Stimulated activated CD8-positive, alpha-beta memory T cell treated with anti-CD3 and anti-CD28 coated beads, Interleukin-2, amount 100 ng/mL, for 1 hour (primary cell): ENCODE results near the gene TSHZ3.

ENCODE experiments used
- DNase-seq, 2 donors: peaks; one replicate each; pipeline ENCODE4 v3.0.0-alpha.2; 2020; ENCODE audit warnings: low read depth in 2 of 2

Gene TSHZ3

DNA sequence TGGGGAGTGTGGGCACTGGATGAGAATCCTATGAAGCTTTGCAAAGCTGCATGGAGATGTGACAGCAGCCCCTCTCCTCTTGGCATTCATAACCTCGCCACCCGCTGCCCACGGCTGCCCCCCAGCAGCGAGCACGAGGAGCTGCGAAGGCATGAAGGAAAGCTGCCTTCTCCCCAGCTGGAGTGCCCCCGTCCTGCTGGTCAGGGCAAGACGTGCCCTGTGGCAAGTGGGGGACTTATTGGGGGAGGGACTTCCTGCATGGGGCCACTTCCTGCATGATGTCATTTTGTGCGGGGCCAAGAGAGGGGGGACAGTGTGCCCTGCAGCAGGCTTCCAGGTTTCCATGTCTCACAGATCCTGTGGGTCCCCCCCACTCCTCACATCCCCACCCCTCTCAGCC lies 85.9 kb downstream of the TSHZ3 start:
- no peak for DNase-seq

DNA sequence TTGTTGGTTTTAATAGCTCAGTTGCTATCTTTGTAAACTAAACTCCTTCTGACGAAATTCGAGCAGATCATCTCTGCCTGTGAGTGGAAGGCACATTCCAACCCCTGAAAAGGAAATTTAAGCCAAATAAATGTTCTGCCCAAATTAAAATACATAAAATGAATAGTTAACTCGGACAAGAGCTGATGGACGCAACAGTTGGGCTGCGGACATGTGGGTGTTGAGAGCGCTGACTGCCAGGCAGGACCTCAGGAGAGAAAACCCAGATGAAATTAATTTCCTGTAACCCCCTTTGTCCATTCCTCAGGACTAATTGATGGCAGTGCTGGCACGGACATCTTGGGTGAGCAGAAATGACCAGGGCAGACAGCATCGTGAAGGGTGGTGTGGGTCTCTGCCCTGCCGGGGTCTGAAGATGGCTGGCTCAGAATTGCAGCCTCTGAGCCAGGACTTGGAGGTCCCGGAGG lies 86.5 kb downstream of the TSHZ3 start:
- no peak for DNase-seq

DNA sequence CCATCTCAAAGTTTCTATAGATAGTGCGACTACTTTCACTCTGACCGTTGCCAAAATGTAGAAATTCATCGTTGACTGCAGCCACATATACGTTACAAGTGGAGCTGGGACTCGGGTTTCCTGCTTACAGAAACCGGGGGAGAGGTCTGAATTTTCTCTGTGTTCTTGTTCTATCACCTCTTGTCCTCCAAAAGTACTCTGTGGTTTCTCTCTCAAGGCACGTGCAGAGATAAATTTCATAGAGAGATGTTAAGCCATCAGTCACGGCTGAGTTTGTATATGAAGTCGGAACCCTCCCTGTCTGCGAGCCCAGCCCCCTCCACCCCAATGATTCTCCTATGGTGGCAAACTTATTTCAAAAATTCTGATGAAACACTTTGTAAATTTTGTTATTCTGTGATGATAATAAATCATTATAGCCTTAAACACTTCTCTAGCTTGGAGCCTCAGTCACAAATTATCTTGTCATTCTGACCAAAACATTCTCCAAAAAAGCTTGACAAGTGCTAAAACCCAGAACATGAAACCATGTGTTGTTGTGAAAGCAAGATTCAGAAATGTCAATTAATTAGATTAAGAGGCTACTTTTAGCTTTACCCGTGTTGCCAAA lies 87.5 kb downstream of the TSHZ3 start:
- DNase-seq, result no peak

DNA sequence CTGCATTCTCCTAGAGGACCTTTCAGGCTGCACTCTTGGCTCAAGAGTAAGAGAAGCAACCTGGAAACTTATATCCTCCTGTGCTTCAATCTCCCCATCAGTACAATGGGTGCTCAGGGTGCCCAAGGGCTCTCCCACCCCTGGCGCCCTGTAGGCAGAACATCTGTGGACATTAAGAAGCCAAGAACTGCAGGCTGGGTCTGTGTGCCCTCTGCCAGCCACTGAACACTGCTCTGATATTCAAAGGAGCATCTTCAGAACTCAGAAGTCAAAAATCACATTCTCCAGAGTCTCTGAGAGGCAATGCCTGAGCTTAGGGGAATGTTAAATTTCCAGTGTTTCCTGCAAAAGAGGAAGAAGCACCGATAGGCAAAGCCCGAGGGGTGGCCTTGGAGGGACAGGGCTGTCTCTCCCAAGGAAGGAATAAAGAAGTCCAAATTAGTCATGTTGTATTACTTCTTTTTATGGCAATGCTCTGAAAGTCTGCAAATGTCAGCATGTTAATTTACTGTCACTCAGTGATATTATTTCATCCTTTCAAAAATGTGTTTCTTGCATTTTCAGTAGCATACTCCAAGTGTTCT lies 88.1 kb downstream of the TSHZ3 start:
- no peak for DNase-seq

DNA sequence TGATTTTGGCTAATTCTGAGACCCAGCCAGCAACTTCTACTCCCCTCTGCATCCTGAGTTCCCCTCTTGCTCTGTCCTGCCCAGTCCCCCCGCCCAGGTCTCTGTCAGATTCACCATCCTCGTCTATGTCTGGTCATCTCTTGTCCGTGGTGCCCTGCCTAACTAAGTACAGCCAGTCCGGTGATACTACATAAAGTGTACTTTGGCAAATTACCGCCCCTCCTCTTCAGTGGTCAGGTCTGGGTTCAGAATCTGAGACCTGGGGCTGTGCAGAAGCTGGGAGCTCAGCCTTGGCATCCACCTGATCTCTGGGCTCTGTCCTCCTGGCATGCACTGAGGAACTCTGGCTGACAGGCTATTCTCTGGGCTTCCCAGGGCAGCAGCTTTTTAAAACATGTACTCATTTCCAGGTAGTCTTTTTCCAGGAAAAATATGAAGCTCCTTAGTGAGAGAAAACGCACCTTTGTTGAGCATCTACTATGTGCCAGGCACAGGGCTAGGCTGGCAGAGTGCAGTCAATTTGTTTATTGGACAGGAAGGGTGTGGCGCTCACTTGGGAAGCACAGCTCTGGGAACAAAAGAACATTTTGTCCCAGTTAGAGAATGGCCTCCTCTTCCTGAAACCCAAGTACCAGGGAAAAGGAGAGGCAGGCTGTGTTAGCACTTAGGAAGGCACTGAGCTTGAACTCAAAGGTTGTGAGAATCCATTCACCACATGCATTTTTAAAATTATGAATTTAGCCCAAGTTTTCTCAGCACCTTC lies 88.9 kb downstream of the TSHZ3 start:
- no peak for DNase-seq

DNA sequence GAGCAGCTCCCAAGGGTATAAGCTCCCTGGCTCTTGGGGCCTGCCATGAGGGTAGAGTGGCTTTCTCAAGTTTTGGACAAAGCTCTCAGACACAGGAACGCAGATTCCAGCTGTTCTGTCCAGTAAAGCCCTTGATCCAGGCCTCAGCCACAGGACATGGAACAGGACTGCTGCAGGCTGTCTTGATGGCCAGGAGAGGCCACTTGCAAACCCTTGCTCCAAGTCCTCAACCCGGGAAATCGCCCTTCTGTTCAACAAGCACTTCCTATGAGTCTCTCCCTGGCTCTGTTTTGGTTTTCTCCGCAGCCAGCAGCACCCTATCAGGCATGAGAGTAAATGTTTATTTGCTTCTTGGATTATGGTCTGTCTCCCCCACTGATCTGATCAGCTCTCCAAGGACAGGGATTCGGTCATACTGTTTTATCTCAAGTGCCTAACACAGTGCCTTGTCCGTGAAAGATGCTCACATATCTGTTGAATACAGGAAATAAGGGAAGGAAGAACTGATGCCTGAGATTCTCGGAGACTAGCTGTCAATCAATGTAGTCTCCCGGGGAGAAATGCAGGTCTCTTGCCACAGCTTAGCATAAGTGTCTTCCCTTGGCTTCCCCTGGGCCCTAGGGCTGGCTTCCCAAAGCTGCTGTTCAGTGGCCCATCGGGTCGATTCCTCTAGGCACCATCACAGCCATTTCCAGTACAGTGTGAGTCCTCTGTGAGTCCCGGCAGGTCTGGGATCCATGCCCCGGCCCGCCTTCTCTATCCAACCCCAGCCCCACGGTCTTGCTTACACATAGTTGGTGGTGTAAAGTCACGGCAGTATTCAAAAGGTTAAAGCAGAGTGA lies 90.8 kb downstream of the TSHZ3 start:
- DNase-seq, result no peak

DNA sequence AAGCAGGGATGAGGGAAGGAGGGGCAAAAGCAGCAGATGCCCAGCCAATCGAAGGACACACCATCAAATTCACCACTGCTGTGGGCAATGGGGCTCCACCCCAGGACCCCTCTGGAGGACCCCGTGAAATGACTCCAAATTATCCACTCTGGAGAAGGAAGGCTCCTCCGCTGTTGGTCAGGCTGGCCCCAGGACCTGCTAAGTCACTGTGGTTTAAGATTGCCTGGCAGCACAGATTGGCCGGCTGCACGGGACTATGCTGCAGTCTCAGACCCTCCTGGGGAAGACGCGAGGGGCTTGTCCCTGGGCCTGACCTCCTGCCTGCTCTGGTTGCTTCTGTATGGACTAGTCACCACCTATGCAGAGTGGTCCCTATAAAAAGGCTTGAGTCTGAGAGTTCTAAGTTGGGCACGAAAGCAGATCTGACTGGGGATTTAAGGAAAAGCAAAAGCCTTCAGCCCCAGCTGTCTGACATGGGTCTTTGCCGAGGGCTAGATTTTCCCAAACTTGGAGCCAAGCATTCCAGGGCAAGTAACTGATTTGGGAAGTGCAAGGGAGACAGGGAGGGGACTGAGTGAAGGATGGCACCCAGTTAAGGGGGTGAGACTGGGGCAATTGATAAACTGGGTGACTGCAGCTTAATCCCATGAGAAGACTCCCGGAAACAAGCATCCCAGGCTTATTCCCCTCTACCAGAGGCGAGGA lies 91.7 kb downstream of the TSHZ3 start:
- DNase-seq, result no peak

DNA sequence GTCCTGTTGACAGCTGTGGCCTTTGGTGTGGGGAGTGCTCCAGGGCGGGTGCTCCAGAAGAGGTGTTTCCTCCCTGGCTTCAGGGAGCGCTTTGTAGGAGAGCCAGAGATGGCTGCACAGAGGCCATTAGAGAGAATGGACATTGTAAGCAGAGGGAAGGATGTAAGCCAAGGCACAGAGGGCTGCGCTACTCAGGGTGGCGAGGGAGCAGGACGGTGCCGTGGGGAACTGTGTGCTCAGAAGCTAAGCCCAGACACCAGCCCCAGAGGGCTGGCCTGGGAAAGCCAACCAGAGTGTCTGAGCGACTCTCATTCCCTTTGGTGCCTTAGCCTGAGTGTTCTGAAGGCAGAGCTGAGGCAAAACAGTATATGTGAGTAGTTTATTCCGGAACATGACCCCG lies 92.2 kb downstream of the TSHZ3 start:
- DNase-seq, result no peak

DNA sequence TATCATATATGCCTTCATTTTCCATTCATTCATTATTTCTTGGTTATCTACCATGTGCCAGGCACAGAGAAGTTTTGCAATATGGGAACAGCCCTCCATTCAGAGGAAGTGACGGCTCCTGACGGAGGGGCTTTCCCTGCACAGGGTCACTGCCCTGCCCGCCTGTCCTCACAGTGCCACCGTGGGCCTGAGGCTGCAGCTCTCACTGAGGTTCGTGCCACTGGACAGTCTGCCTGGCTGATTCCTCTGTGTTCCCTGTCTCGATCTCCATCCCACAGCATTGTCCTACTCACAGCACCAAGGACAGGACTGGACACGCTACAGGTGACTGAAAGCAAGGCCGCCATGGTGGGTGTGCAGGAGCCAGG lies 92.7 kb downstream of the TSHZ3 start:
- no peak for DNase-seq

DNA sequence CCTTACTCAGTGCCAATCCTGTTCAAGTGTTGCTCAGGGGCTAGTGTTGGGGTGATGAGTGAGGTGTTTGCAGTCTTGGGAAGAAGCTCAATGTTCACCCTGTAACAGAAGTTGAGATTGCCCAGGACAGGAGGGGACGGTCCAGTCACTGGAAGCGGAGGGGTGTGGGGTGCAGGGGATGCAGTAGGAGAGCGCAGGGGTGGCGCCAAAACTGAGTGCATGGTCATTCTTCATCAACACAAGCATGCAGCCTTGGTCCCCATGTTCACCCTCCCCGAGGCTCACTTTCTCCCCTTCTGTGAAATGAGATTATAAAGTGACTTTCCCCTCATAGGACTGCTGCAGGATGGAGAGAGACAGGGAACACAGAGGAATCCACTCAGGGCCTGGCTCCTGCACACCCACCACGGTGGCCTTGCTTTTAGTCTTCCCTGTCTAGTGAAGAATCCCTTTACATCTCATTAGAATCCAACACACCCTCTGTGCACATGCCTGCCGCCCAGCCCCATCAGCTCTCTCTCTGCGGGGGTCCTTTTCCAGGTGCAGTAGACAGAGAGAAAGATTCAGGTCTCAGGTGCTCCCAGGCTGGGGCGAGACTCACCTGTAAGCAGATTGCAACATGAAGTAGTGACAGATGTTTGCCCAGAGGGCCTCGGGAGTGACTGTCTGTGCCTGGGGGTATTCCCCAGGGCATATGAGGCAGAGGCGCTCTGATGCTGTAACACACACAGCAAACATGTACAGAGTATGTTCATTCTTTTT lies 93.2 kb downstream of the TSHZ3 start:
- DNase-seq, result no peak

DNA sequence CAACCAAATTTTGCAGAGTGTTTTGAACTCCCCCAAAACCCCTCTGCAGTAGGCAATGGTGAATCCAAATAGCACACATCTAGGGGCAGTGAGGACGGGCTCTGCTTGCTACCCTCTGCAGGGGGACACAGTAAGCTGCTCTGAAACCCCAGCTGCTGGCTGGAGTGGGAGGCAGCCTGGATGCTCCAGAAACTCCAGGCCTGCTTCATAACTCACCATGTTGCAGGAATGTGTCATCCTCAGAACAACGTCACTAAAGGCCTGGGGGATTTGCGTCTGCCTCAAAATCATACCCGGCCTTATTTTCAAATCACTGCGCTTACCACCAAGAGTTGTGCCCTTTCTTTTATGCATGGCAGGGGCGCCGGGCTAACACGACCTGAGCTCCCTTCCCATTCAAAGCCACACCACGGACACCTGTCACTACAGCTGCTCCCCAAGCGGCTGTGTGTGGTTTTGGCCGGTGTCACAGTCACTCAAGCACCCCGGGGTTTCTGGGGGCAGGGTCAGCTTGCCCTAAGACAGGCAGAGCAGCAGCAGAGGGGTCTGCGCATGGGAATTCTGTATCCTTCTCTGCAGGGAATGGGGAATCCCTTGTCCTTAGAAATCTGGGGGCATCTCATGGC lies 93.9 kb downstream of the TSHZ3 start:
- no peak for DNase-seq

DNA sequence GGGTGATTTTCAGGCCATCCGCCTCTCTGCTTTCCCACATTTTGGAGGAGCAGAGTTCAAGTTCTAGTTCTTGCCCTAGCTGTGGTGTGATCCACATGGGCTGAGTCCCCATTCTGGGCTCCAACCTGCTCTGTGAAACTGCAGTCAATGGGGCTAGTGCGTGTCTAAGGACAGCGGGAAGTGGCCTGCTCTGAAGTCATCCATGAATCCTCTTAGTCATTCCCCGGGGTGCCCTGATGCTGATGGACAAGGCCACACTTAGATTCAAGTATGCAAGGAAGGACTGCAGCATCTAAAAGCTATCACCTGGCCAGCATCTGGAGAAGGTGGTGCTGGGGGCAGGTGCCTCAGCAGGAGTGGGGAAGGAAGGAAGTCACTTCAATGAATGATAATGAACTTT lies 94.6 kb downstream of the TSHZ3 start:
- DNase-seq, result no peak

DNA sequence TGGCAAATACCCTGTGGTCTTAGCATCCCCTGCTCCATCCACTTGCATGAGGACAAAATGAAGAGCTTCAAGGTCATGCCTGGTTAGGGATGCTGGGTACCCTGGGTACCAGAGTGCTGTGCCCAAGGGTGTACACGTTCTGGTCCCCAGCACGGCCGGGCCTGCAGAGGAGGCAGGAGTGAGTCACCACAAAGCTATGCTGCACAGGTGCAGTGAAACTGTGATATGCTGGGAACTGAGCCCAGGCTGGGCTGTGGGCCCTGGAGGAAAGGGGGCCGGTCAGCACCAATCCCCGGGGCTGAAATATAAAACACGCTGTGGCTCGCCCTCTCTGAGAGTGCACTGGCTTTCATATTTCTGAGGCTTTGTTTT lies 95.1 kb downstream of the TSHZ3 start:
- DNase-seq, result no peak

DNA sequence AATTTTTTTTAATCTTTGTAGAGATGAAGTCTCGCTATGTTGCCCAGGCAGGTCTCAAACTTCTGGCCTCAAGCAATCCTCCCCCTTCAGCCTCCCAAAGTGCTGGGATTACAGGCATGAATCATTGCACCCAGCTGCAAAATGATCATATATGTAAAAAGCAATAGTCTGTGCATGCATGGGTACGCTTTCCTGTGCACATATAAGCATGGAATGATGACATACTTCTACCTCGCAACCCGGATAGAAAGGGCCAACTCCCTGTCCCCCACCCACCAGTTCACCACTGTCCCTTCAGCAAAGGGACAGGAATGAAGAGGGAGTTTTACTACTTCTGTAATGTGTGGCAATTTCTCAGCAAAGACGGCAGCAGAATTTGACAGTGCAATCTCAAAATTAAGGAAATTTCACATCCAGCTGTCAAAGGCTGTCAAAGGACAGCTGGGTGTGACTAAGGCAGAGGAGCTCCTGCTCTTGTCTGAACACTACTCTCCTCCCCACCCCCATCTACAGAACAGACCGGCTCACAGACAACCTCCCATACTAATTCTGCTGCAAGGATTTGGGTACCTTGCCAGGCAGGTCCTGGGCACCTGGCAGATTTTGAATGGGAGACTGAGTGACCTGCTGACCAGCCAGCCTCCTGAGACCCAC lies 95.6 kb downstream of the TSHZ3 start:
- no peak for DNase-seq

DNA sequence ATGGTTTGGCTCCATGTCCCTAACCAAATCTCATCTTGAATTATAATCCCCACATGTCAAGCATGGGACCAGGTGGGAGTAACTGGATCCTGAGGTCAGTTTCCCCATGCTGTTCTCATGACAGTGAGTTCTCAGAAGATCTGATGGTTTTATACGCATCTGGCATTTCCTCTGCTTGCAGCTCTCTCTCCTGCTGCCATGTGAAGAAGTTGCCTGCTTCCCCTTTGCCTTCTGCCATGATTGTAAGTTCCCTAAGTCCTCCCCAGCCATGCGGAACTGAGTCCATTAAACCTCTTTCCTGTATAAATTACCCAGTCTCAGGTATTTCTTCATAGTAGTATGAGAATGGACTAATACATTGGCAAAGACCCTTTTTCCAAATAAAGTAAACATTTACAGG lies 96.8 kb downstream of the TSHZ3 start:
- no peak for DNase-seq

DNA sequence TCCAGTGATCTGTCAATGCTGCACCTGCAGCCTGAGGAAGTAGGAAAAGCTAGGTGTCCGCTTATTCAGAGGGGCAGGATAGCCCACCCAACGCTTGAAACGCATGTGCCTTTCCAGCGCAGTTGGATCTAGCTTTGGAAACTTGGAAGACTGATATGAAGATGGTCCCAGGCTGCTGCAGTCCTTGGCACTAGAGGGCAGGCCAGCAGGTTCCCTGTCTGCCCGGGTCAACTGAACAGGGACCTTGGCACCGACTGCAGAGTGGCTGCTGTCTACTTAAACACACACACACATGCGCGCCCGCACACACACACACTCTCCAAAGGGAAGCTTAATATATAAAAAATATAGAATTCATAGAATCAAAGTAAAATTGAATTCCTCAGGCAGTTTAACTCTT lies 100.0 kb downstream of the TSHZ3 start:
- no peak for DNase-seq

DNA sequence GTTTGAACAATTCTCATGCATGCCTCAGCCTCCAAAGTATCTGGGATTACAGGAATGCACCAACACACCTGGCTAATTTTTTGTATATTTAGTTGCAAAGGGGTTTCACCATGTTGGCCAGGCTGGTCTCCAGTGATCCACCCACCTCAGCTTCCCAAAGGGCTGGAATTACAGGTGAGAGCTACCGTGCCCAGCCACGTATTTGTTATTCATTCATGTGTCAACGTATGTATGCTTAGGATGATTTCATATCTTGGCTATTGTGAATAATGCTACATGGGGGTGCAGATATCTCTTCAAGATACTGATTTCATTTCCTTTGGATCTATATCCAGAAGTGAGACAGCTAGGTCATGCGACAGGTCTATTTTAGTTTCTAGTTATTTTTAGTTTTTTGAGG lies 113.4 kb downstream of the TSHZ3 start:
- DNase-seq, result no peak

DNA sequence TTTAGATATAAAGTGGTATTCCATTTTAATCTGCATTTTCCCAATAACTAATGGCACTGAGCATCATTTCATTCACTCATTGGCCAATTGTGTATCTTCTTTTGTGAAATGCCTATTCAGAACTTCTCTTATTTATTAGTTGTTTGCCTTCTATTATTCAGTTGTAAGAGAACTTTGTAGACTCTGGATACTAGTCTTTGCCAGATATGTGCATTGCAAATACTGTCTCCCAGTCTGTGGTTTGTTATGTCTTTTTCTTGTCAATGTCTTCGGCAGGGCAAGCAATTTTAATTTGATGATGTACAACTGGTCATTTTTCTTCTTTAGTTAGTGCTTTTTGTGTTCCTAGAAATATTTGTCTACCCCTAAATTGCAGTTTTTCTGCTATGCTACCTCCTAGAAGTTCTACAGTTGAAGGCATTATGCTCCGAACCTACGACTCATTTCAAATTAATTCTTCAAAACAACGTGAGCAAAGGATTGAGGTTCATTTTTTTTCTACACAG lies 115.9 kb downstream of the TSHZ3 start:
- no peak for DNase-seq

DNA sequence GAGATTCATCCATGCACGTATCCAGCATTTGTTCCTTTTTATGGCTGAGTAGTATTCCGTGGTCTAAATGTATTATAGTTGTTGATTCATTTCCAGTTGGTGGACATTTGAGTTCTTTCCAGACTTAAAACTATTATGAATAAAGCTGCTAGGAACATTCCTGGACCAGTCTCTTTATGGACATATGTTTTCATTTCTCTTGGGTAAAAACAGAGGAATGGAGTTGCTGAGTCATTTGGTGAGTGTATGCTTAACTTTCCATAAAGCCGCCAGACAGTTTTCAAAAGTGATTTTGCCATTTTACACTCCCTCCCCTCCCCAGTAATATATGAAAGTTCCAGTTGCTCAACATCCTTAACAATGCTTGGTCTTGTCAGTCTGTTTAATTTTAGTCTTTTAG lies 116.4 kb downstream of the TSHZ3 start:
- no peak for DNase-seq

DNA sequence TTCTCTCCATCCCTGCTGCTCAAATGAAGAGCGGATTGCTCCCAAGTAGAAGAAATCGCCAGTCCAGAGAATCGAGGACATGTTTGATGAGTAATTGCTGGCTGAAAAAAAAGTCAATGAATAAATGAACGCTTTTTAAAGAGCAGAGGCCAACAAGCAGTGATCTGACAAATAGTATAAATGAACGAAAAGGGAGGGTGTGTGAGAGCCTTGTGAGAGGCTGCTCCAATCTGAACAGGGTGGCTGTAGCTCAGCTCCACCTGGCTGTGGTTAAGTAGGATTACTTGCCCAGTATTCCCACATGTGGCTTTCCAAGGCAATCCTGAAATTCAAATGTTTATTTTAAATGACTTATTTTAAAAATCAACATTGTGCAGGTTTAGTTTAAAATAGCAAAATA lies 117.1 kb downstream of the TSHZ3 start:
- no peak for DNase-seq
